HepG2 (cell line): ENCODE measurements around the gene CDK10. TPM values are rescaled to one million over a fixed set of nuclear protein-coding genes. Genes with fewer than 3 reads are reported as not detected.
A peak's percentile ranks its signal among the peaks of the same experiment; 100 is the strongest.

ENCODE experiments used
- GRHL1 ChIP-seq: sonication (generic); formaldehyde crosslinking; conservative IDR thresholded peaks from 2 replicates; pipeline ENCODE4 v1.8.0; 2022; ENCODE audit warnings: missing genetic modification reagents
- HNF1B ChIP-seq: sonication (generic); formaldehyde crosslinking; IDR thresholded peaks from 2 replicates; pipeline ENCODE4 v1.5.1; 2020; ENCODE audit warnings: mild to moderate bottlenecking, moderate library complexity, missing genetic modification reagents
- LBX2 ChIP-seq: sonication (generic); formaldehyde crosslinking; IDR thresholded peaks from 2 replicates; pipeline ENCODE4 v1.5.0; 2020; ENCODE audit warnings: missing genetic modification reagents, mild to moderate bottlenecking, borderline replicate concordance
- SMAD9 ChIP-seq: sonication (generic); formaldehyde crosslinking; IDR thresholded peaks from 2 replicates; pipeline ENCODE4 v1.5.1; 2020; ENCODE audit warnings: mild to moderate bottlenecking, missing genetic modification reagents
- SNAI1 ChIP-seq: sonication (generic); formaldehyde crosslinking; IDR thresholded peaks from 2 replicates; pipeline ENCODE4 v1.5.0; 2020; ENCODE audit warnings: mild to moderate bottlenecking, missing genetic modification reagents, borderline replicate concordance
- SP5 ChIP-seq: IDR thresholded peaks from 2 replicates; pipeline ENCODE4 v1.6.1; 2016; ENCODE audit warnings: low read depth, borderline replicate concordance
- ZNF329 ChIP-seq: sonication (generic); formaldehyde crosslinking; IDR thresholded peaks from 2 replicates; pipeline ENCODE4 v1.9.0; 2021; ENCODE audit warnings: low read depth, mild to moderate bottlenecking, missing genetic modification reagents
- ZNF33A ChIP-seq: sonication (generic); formaldehyde crosslinking; IDR thresholded peaks from 2 replicates; pipeline ENCODE4 v1.5.1; 2020; ENCODE audit warnings: missing genetic modification reagents, mild to moderate bottlenecking, moderate library complexity, borderline replicate concordance
- ZNF547 ChIP-seq: sonication (generic); formaldehyde crosslinking; IDR thresholded peaks from 2 replicates; pipeline ENCODE4 v1.5.1; 2020; ENCODE audit warnings: mild to moderate bottlenecking, missing genetic modification reagents
- ZNF672 ChIP-seq: sonication (generic); formaldehyde crosslinking; IDR thresholded peaks from 2 replicates; pipeline ENCODE4 v1.8.1; 2022; ENCODE audit warnings: missing genetic modification reagents
- ZNF782 ChIP-seq: sonication (generic); formaldehyde crosslinking; IDR thresholded peaks from 2 replicates; pipeline ENCODE4 v1.4.0; 2020; ENCODE audit warnings: missing genetic modification reagents, mild to moderate bottlenecking, borderline replicate concordance
- polyA plus RNA-seq, 8 experiments: library from polyadenylated mRNA; depleted of rRNA in 3 of 8; stranded (reverse) in 7 of 8; unstranded in 1 of 8; fragments of >200 nt; fragmentation: Illumina TruSeq in 4 of 8; extraction: Trizol in 4 of 8; gene quantifications; 2 replicates each; pipeline versions ENCODE4 v1.2.1 to v1.2.3, GENCODE V29; 2011 to 2016; ENCODE audit warnings: low read depth in 4 of 8, missing spikeins in 1 of 8, mixed read lengths in 1 of 8; ENCODE audit not compliant: insufficient read depth in 1 of 8
- total RNA-seq, 5 experiments: library from RNA; depleted of rRNA; stranded (reverse); fragments of >200 nt; fragmentation: Illumina TruSeq; extraction: Trizol; gene quantifications; 2 replicates each; pipeline ENCODE4 v1.2.3, GENCODE V29; 2016; ENCODE audit warnings: low read depth in 1 of 5

CDK10 gene
- total and polyA plus RNA-seq, 2 of the 13 experiments (the other 11 are each of a cell fraction or from before 2014, with no cell fraction given): 2.5 to 3.9 TPM

GRCh38 chr16:89687092-89687940 is 827 bp downstream of the CDK10 start (continued):
- TF ChIP-seq ZNF547 (CRISPR knock-in tag) (peak; percentile 96), GRHL1 (CRISPR knock-in tag) (no peak), ZNF329 (CRISPR knock-in tag) (peak; percentile 93), SNAI1 (CRISPR knock-in tag) (0 out of 2 replicates have a peak, but pooled peaks have one; percentile 90), ZNF672 (CRISPR knock-in tag) (no peak), HNF1B (CRISPR knock-in tag) (peak; percentile 100), ZNF782 (CRISPR knock-in tag) (peak; percentile 92; the same call in 1 of the 2 replicates), ZNF33A (peak; percentile 85; the same call in 1 of the 2 replicates), SP5 (CRISPR knock-in tag) (peak; percentile 86), LBX2 (CRISPR knock-in tag) (peak; percentile 92; the same call in 1 of the 2 replicates), SMAD9 (CRISPR knock-in tag) (peak; percentile 98)
